GM03348 (cell line): Measurements from ENCODE around the gene LPAR4.
"Not testable (repeated sequence)": the region's sequence is repeated elsewhere in the genome, so short reads cannot be mapped to it uniquely, and the experiment has no call there.

Source experiments
- DNase-seq: peaks from one replicate; pipeline ENCODE4 v3.0.0; 2012; ENCODE audit warnings: low spot score

LPAR4 gene

GRCh38 chrX:78747489-78747888, at the start of gene LPAR4:
Gene LPAR4 (plus strand): TSS chrX:78747720. CDS start chrX:78754870, 7,150 bp downstream.
- peak; percentile 10 for DNase-seq

- DNase-seq = no peak
Observed at GRCh38 chrX:78706071-78706470, 41.4 kb upstream of the LPAR4 start.

- DNase-seq = peak; percentile 38
Observed at GRCh38 chrX:78708262-78708661, 39.3 kb upstream of the LPAR4 start.

GRCh38 chrX:78708816-78709215, 38.7 kb upstream of the LPAR4 start:
- no peak for DNase-seq

GRCh38 chrX:78710171-78710570, 37.3 kb upstream of the LPAR4 start:
- peak; percentile 6 for DNase-seq

- DNase-seq = no peak
Observed at GRCh38 chrX:78712336-78712735, 35.2 kb upstream of the LPAR4 start.

- DNase-seq = no peak
Observed at GRCh38 chrX:78725287-78725686, 22.2 kb upstream of the LPAR4 start.

GRCh38 chrX:78746496-78746895, 1.0 kb upstream of the LPAR4 start:
- DNase-seq = no peak

- DNase-seq = no peak
Observed at GRCh38 chrX:78747971-78748370, 451 bp downstream of the LPAR4 start.

GRCh38 chrX:78748846-78749245, 1.3 kb downstream of the LPAR4 start:
- no peak for DNase-seq

- no peak for DNase-seq
Observed at GRCh38 chrX:78753571-78753970, 6.1 kb downstream of the LPAR4 start.

- no peak for DNase-seq
Observed at GRCh38 chrX:78754917-78755316, 7.4 kb downstream of the LPAR4 start.

- no peak for DNase-seq
Observed at GRCh38 chrX:78759081-78759480, 11.6 kb downstream of the LPAR4 start.

GRCh38 chrX:78769101-78769755, 21.7 kb downstream of the LPAR4 start:
- DNase-seq = no peak

GRCh38 chrX:78769946-78770345, 22.4 kb downstream of the LPAR4 start:
- DNase-seq = no peak

- DNase-seq = no peak
Observed at GRCh38 chrX:78796916-78797315, 49.4 kb downstream of the LPAR4 start.

- no peak for DNase-seq
Observed at GRCh38 chrX:78800114-78800513, 52.6 kb downstream of the LPAR4 start.

- no peak for DNase-seq
Observed at GRCh38 chrX:78800694-78801093, 53.2 kb downstream of the LPAR4 start.

- no peak for DNase-seq
Observed at GRCh38 chrX:78801522-78801921, 54.0 kb downstream of the LPAR4 start.

GRCh38 chrX:78802526-78802925, 55.0 kb downstream of the LPAR4 start:
- DNase-seq = not testable (repeated sequence)
